ENCODE data around the gene ABCC12.
"Not testable (repeated sequence)": the region's sequence is repeated elsewhere in the genome, so short reads cannot be mapped to it uniquely, and the experiment has no call there.

The ABCC12 gene

GRCh38 chr16:48193846-48194245 is 38.1 kb upstream of the ABCC12 start:
- DNase-seq (ENCODE audit: low read depth): no peak
- no peak for TF ChIP-seq CTCF (conservative IDR thresholded peaks at IDR 0.05; ENCODE audit: low read length)
- no peak overlapping the region for H3K4me3 ChIP-seq (ENCODE audit: low read length)

GRCh38 chr16:48188449-48189102 is 32.8 kb upstream of the ABCC12 start:
- no peak overlapping the region for H3K4me3 ChIP-seq (ENCODE audit: low read length)
- no peak for TF ChIP-seq CTCF (conservative IDR thresholded peaks at IDR 0.05; ENCODE audit: low read length)
- DNase-seq (ENCODE audit: low read depth): peak; percentile 3

GRCh38 chr16:48187779-48188178 is 32.0 kb upstream of the ABCC12 start:
- H3K4me3 ChIP-seq (ENCODE audit: low read length): no peak overlapping the region
- no peak for TF ChIP-seq CTCF (conservative IDR thresholded peaks at IDR 0.05; ENCODE audit: low read length)

GRCh38 chr16:48184681-48185080 is 28.9 kb upstream of the ABCC12 start:
- TF ChIP-seq CTCF (conservative IDR thresholded peaks at IDR 0.05; ENCODE audit: low read length): no peak
- no peak for DNase-seq (ENCODE audit: low read depth)
- no peak overlapping the region for H3K4me3 ChIP-seq (ENCODE audit: low read length)

More at GRCh38 chr16:48187779-48188178, 32.0 kb upstream of the ABCC12 start:
- no peak for DNase-seq (ENCODE audit: low read depth)

GRCh38 chr16:48182979-48183537 is 27.3 kb upstream of the ABCC12 start:
- no peak overlapping the region for H3K4me3 ChIP-seq (ENCODE audit: low read length)
- no peak for TF ChIP-seq CTCF (conservative IDR thresholded peaks at IDR 0.05; ENCODE audit: low read length)
- no peak for DNase-seq (ENCODE audit: low read depth)

- DNase-seq (ENCODE audit: low read depth): peak; percentile 5
- H3K4me3 ChIP-seq (ENCODE audit: low read length): not testable (repeated sequence)
Observed at GRCh38 chr16:48181746-48182520, 26.1 kb upstream of the ABCC12 start.

GRCh38 chr16:48180868-48181480 is 25.2 kb upstream of the ABCC12 start:
- no peak for DNase-seq (ENCODE audit: low read depth)
- TF ChIP-seq CTCF (conservative IDR thresholded peaks at IDR 0.05; ENCODE audit: low read length): no peak
- H3K4me3 ChIP-seq (ENCODE audit: low read length): no peak overlapping the region
